HCT116 (cell line): ENCODE data around the gene SNF8. TPM values are rescaled to one million over a fixed set of nuclear protein-coding genes. Genes with fewer than 3 reads are reported as not detected.

Source experiments
- ATAC-seq: fragments of 200-7000 bp; cut with Tn5 transposase; 2 replicates; pipeline ENCODE4 v1.9.1; 2020; ENCODE audit warnings: mild to moderate bottlenecking, moderate library complexity
- BruUV-seq: library from RNA; stranded (reverse); fragments of 400-500 nt; replicated peaks from 2 replicates; lab custom pipeline; 2021; lab: Mats Ljungman, UMichigan
- CTCF ChIA-PET: fragments of 300-600 bp; sonication (Branson Sonifier 250); formaldehyde crosslinking; loops from one replicate; lab custom pipeline; 2021; ENCODE audit warnings: antibody characterized with exemption; lab: Charles Lee
- POLR2A ChIA-PET: fragments of 300-600, 350-600 bp; sonication (Branson Sonifier 250); formaldehyde crosslinking; loops from one replicate; lab custom pipeline; 2021; ENCODE audit warnings: antibody characterized with exemption; lab: Charles Lee
- RAD21 ChIA-PET, 2 experiments: fragments of 300-600 bp; sonication (Branson Sonifier 250); formaldehyde crosslinking; loops; one replicate each; lab custom pipeline; 2023; ENCODE audit warnings: low total read pairs in 2 of 2; ENCODE audit not compliant: uncharacterized antibody in 2 of 2, unreplicated experiment in 2 of 2, low non-redundant PET in 1 of 2; lab: Charles Lee
- DNase-seq: peaks from one replicate; pipeline ENCODE4 v3.0.0-alpha.2; 2010; ENCODE audit warnings: low read depth, low spot score
- H2AFZ ChIP-seq: fragments of 200-600 bp; shearing (Covaris generic), sonication (generic); 2 replicates; pipeline ENCODE4 v1.6.1; 2017; ENCODE audit warnings: low read depth, mixed run types, mixed read lengths, antibody characterized with exemption, low read length; ENCODE audit not compliant: poor library complexity, severe bottlenecking
- H3K27ac ChIP-seq: 2 replicates; pipeline ENCODE4 v1.5.1; 2012; ENCODE audit warnings: low read depth, low read length
- H3K27me3 ChIP-seq: fragments of 200-600 bp; sonication (generic); 2 replicates; pipeline ENCODE4 v1.6.1; 2016; ENCODE audit warnings: mixed run types, low read length, mixed read lengths; ENCODE audit not compliant: insufficient read depth
- H3K36me3 ChIP-seq, 2 experiments: fragments of 200-500 bp in 1 of 2; fragments of 200-600 bp in 1 of 2; sonication (Bioruptor generic) in 1 of 2; sonication (generic) in 1 of 2; 2 replicates each; pipeline versions ENCODE4 v1.5.1 to v1.6.1; 2014 to 2016; ENCODE audit warnings: low read length in 2 of 2, inconsistent platforms in 1 of 2, mixed read lengths in 1 of 2, mixed run types in 1 of 2; ENCODE audit not compliant: insufficient read depth in 2 of 2, control insufficient read depth in 1 of 2
- H3K4me1 ChIP-seq, 2 experiments: fragments of 200-600 bp in 1 of 2; sonication (generic) in 1 of 2; 2 replicates each; pipeline versions ENCODE4 v1.5.1 to v1.6.1; 2012 to 2017; ENCODE audit warnings: low read length in 2 of 2, inconsistent platforms in 1 of 2, mild to moderate bottlenecking in 1 of 2, mixed read lengths in 1 of 2, mixed run types in 1 of 2, moderate library complexity in 1 of 2; ENCODE audit not compliant: insufficient read depth in 2 of 2, control insufficient read depth in 1 of 2
- H3K4me2 ChIP-seq: fragments of 200-600 bp; sonication (generic); 2 replicates; pipeline ENCODE4 v1.6.1; 2017; ENCODE audit warnings: mixed run types, low read length, mixed read lengths
- H3K4me3 ChIP-seq, 2 experiments: fragments of 200-600 bp in 1 of 2; sonication (generic) in 1 of 2; replicated peaks in 1 of 2; 2 replicates each; pipeline ENCODE4 v1.5.1; 2011 to 2016; ENCODE audit warnings: low read length in 2 of 2, control low read depth in 1 of 2, low read depth in 1 of 2, mild to moderate bottlenecking in 1 of 2, mixed read lengths in 1 of 2, mixed run types in 1 of 2
- H3K79me2 ChIP-seq: fragments of 200-600 bp; sonication (generic); 2 replicates; pipeline ENCODE4 v1.6.1; 2017; ENCODE audit warnings: mild to moderate bottlenecking, mixed run types, low read length, moderate library complexity, mixed read lengths; ENCODE audit not compliant: insufficient read depth
- H3K9ac ChIP-seq: fragments of 200-600 bp; sonication (generic); 2 replicates; pipeline ENCODE4 v1.6.1; 2016; ENCODE audit warnings: low read length, mixed read lengths
- H3K9me2 ChIP-seq: fragments of 200-600 bp; sonication (generic), shearing (Covaris generic); 2 replicates; pipeline ENCODE4 v1.6.1; 2017; ENCODE audit warnings: mixed run types, mild to moderate bottlenecking, moderate library complexity; ENCODE audit not compliant: insufficient read depth
- H3K9me3 ChIP-seq, 2 experiments: fragments of 200-500 bp in 1 of 2; fragments of 200-600 bp in 1 of 2; sonication (Bioruptor generic) in 1 of 2; sonication (generic) in 1 of 2; 2 replicates each; pipeline ENCODE4 v1.6.1; 2014 to 2017; ENCODE audit warnings: low read length in 2 of 2, mixed read lengths in 2 of 2, inconsistent platforms in 1 of 2, low read depth in 1 of 2, mild to moderate bottlenecking in 1 of 2, mixed run types in 1 of 2, moderate library complexity in 1 of 2; ENCODE audit not compliant: control insufficient read depth in 1 of 2, insufficient read depth in 1 of 2
- H4K20me1 ChIP-seq: fragments of 200-600 bp; sonication (generic), shearing (Covaris generic); 2 replicates; pipeline ENCODE4 v1.6.1; 2017; ENCODE audit warnings: mixed run types, mild to moderate bottlenecking, moderate library complexity; ENCODE audit not compliant: insufficient read depth
- CBX3 ChIP-seq: IDR thresholded peaks from 2 replicates; pipeline ENCODE4 v1.6.1; 2012; ENCODE audit warnings: low read depth
- CEBPB ChIP-seq: IDR thresholded peaks from 2 replicates; pipeline ENCODE4 v1.6.1; 2012; ENCODE audit warnings: low read depth
- EGR1 ChIP-seq: IDR thresholded peaks from 2 replicates; pipeline ENCODE4 v1.6.1; 2012; ENCODE audit warnings: low read depth
- ELF1 ChIP-seq: IDR thresholded peaks from 2 replicates; pipeline ENCODE4 v1.6.1; 2012; ENCODE audit warnings: low read depth, borderline replicate concordance
- EZH2 ChIP-seq: fragments of 200-600 bp; sonication (generic); IDR thresholded peaks from 2 replicates; pipeline ENCODE4 v1.6.1; 2017; ENCODE audit warnings: antibody characterized with exemption, mixed run types
- EZH2phosphoT487 ChIP-seq: fragments of 200-600 bp; IDR thresholded peaks from 2 replicates; pipeline ENCODE4 v1.6.1; 2018; ENCODE audit warnings: antibody characterized with exemption, borderline replicate concordance
- FOSL1 ChIP-seq: IDR thresholded peaks from 2 replicates; pipeline ENCODE4 v1.6.1; 2012; ENCODE audit warnings: low read depth
- JUND ChIP-seq: IDR thresholded peaks from 2 replicates; pipeline ENCODE4 v1.6.1; 2012
- POLR2AphosphoS5 ChIP-seq: IDR thresholded peaks from 2 replicates; pipeline ENCODE4 v1.6.1; 2011; ENCODE audit warnings: mild to moderate bottlenecking, low read depth, low read length, moderate library complexity
- RAD21 ChIP-seq: IDR thresholded peaks from 2 replicates; pipeline ENCODE4 v1.6.1; 2012; ENCODE audit warnings: low read depth, mild to moderate bottlenecking
- SIN3A ChIP-seq: IDR thresholded peaks from 2 replicates; pipeline ENCODE4 v1.6.1; 2012; ENCODE audit warnings: low read depth
- SP1 ChIP-seq: IDR thresholded peaks from 2 replicates; pipeline ENCODE4 v1.6.1; 2012; ENCODE audit warnings: low read depth
- SRF ChIP-seq: IDR thresholded peaks from 2 replicates; pipeline ENCODE4 v1.6.1; 2012; ENCODE audit warnings: low read depth
- YY1 ChIP-seq: IDR thresholded peaks from 2 replicates; pipeline ENCODE4 v1.6.1; 2011; ENCODE audit warnings: low read length, low read depth, moderate library complexity, mild to moderate bottlenecking; ENCODE audit not compliant: insufficient replicate concordance; ENCODE audit errors: extremely low read depth
- ZFX ChIP-seq: fragments of 450-650 bp; IDR thresholded peaks from 2 replicates; pipeline ENCODE4 v1.6.1; 2017
- intact Hi-C: fragments of 100-400 bp; cut with micrococcal nuclease; formaldehyde crosslinking; loops from 2 replicates; pipeline ENCODE4 v1.10.0; 2022
- total RNA-seq: library from RNA; stranded (reverse); gene quantifications from one replicate; pipeline ENCODE4 v1.2.1, GENCODE V29; 2021; ENCODE audit not compliant: unreplicated experiment
- TF ChIP-seq, protein P1 (sequence below): IDR thresholded peaks from 2 replicates; pipeline ENCODE4 v1.6.1; 2011; ENCODE audit warnings: mild to moderate bottlenecking, low read length, moderate library complexity; ENCODE audit not compliant: insufficient replicate concordance; ENCODE audit errors: extremely low read depth
- TF ChIP-seq, protein P2 (sequence below): IDR thresholded peaks from 2 replicates; pipeline ENCODE4 v1.6.1; 2012
- TF ChIP-seq, protein P3 (sequence below): IDR thresholded peaks from 2 replicates; pipeline ENCODE4 v1.6.1; 2012
- TF ChIP-seq, protein P4 (sequence below): IDR thresholded peaks from 2 replicates; pipeline ENCODE4 v1.6.1; 2012; ENCODE audit warnings: low read depth

The SNF8 gene
- total RNA-seq, 1 experiment from 2014 or later: 178 TPM

DNA sequence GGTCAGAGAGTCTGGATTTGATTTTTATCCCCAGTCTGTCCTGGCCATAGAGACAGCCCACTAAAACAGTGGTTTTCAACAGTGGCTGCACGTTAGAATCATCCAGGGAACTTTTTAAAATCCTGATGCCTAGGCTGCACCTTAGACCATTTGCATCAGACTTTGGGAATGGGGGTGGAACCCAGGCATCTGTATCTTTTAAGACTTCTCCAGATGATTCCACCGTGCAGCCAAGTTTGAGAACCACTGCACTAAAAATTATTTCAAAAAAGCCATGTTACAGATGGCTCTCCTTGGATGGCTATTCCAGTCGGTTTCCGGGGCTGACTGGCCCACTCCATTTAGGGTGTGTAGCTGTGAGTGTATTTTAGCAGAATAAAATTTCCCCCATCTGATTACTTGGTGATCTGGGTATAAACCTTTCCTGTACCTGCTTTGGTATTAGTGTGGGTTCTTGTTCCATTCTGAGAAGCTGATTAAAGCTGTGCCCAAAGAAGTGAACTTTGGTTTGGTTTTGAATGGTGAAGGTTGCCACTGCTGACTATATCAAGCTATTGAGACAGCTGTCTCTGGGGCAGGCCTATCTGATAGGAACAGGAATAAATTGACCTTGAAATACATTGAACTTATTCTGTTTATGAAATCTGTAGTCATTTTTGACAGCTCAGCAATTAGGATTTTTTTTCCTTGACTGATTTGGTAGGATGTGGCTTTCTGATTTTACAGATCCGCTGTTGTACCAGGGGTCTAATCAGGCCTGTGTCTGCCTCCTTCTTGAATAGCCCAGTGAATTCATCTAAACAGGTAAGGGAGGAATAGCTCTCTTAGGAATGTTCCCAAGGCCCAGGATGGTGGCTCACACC lies 50.8 kb downstream of the SNF8 start:
- peak overlapping the region; percentile 73 for H3K27ac ChIP-seq
- H3K9me2 ChIP-seq: no peaks in the 10 kb centered on the region
- H3K4me1 ChIP-seq: peaks cover 11 to 28% of the 10 kb centered on the region in 2 experiments; a peak in 3 of 4 replicates
- H2AFZ ChIP-seq: no peak overlapping the region
- no peaks in the 10 kb centered on the region for H4K20me1 ChIP-seq
- intact Hi-C loops: loop anchor here (2.0 to 5.0 kb wide), 3 partner anchors 13 to 298 kb away; no protein-coding TSS in a partner anchor
- RAD21 ChIA-PET: no interaction called here
- H3K79me2 ChIP-seq: peaks cover 44% of the 10 kb centered on the region
- CTCF ChIA-PET: interaction anchor here (0.6 to 2.4 kb wide), 4 partner anchors 10 to 196 kb away, joined by 3 to 16 read pairs (median 4); no protein-coding TSS in a partner anchor
- peak overlapping the region; percentile 91 for H3K9ac ChIP-seq
- H3K36me3 ChIP-seq: peaks cover 22 to 41% of the 10 kb centered on the region in 2 experiments; a peak in 3 of 4 replicates
- no peaks in the 10 kb centered on the region for H3K27me3 ChIP-seq
- H3K9me3 ChIP-seq: no peaks in the 10 kb centered on the region
- TF ChIP-seq EGR1: no peak
- TF ChIP-seq EZH2phosphoT487: no peak
- TF ChIP-seq SP1: no peak
- TF ChIP-seq, protein P1, sequence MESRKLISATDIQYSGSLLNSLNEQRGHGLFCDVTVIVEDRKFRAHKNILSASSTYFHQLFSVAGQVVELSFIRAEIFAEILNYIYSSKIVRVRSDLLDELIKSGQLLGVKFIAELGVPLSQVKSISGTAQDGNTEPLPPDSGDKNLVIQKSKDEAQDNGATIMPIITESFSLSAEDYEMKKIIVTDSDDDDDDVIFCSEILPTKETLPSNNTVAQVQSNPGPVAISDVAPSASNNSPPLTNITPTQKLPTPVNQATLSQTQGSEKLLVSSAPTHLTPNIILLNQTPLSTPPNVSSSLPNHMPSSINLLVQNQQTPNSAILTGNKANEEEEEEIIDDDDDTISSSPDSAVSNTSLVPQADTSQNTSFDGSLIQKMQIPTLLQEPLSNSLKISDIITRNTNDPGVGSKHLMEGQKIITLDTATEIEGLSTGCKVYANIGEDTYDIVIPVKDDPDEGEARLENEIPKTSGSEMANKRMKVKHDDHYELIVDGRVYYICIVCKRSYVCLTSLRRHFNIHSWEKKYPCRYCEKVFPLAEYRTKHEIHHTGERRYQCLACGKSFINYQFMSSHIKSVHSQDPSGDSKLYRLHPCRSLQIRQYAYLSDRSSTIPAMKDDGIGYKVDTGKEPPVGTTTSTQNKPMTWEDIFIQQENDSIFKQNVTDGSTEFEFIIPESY: no peak
- no peak for TF ChIP-seq JUND
- TF ChIP-seq, protein P2, sequence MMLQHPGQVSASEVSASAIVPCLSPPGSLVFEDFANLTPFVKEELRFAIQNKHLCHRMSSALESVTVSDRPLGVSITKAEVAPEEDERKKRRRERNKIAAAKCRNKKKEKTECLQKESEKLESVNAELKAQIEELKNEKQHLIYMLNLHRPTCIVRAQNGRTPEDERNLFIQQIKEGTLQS: no peak
- TF ChIP-seq, protein P3, sequence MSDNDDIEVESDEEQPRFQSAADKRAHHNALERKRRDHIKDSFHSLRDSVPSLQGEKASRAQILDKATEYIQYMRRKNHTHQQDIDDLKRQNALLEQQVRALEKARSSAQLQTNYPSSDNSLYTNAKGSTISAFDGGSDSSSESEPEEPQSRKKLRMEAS: no peak
- no peak for TF ChIP-seq EZH2
- TF ChIP-seq RAD21: no peak
- no peak for TF ChIP-seq POLR2AphosphoS5
- no peak for TF ChIP-seq ZFX
- no peak for TF ChIP-seq CEBPB
- no peak for TF ChIP-seq CBX3
- TF ChIP-seq YY1: no peak
- no peak for TF ChIP-seq SRF
- TF ChIP-seq FOSL1: no peak
- no peak for TF ChIP-seq SIN3A
- TF ChIP-seq, protein P4, sequence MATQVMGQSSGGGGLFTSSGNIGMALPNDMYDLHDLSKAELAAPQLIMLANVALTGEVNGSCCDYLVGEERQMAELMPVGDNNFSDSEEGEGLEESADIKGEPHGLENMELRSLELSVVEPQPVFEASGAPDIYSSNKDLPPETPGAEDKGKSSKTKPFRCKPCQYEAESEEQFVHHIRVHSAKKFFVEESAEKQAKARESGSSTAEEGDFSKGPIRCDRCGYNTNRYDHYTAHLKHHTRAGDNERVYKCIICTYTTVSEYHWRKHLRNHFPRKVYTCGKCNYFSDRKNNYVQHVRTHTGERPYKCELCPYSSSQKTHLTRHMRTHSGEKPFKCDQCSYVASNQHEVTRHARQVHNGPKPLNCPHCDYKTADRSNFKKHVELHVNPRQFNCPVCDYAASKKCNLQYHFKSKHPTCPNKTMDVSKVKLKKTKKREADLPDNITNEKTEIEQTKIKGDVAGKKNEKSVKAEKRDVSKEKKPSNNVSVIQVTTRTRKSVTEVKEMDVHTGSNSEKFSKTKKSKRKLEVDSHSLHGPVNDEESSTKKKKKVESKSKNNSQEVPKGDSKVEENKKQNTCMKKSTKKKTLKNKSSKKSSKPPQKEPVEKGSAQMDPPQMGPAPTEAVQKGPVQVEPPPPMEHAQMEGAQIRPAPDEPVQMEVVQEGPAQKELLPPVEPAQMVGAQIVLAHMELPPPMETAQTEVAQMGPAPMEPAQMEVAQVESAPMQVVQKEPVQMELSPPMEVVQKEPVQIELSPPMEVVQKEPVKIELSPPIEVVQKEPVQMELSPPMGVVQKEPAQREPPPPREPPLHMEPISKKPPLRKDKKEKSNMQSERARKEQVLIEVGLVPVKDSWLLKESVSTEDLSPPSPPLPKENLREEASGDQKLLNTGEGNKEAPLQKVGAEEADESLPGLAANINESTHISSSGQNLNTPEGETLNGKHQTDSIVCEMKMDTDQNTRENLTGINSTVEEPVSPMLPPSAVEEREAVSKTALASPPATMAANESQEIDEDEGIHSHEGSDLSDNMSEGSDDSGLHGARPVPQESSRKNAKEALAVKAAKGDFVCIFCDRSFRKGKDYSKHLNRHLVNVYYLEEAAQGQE: no peak
- TF ChIP-seq ELF1: no peak
- TF ChIP-seq, all 23 proteins: peak for 0
- Histone ChIP-seq H3K4me2 (peak overlapping the region; percentile 76), H3K4me3 (peak overlapping the region; percentile 82 to 88)
- POLR2A ChIA-PET: interaction anchor here (1.5 to 2.5 kb wide), 3 partner anchors 9 to 14 kb away, joined by 4 to 34 read pairs (median 10); partner anchors contain the start of gene UBE2Z
- BruUV-seq: no TSS peak
- ATAC-seq (no peak), DNase-seq (no peak)
